ENCODE measurements around the gene HOXD4.

The HOXD4 gene

GRCh38 chr2:176105078-176105729 lies 46.1 kb upstream of the HOXD4 start:
- H3K4me3 ChIP-seq (ENCODE audit: low read depth, low read length): no peak overlapping the region
- no peak for DNase-seq (ENCODE audit: low read depth)
- TF ChIP-seq CTCF (IDR thresholded peaks at IDR 0.05; ENCODE audit: insufficient read depth, low read depth, low read length, missing control alignments): no peak

GRCh38 chr2:176105730-176106580 lies 45.4 kb upstream of the HOXD4 start:
- no peak for DNase-seq (ENCODE audit: low read depth)
- no peak overlapping the region for H3K4me3 ChIP-seq (ENCODE audit: low read depth, low read length)
- TF ChIP-seq CTCF (IDR thresholded peaks at IDR 0.05; ENCODE audit: insufficient read depth, low read depth, low read length, missing control alignments): no peak

- no peak for TF ChIP-seq CTCF (IDR thresholded peaks at IDR 0.05; ENCODE audit: insufficient read depth, low read depth, low read length, missing control alignments)
- H3K4me3 ChIP-seq (ENCODE audit: low read depth, low read length): no peak within 1 kb of the TSS
- no peak for DNase-seq (ENCODE audit: low read depth)
These were observed 44.5 kb upstream of the HOXD4 start, which contains the start of gene HOXD11 for GRCh38 chr2:176106581-176107539. Gene HOXD11 (plus strand): TSS chr2:176107280. CDS start chr2:176107356, 76 bp downstream.

- DNase-seq (ENCODE audit: low read depth): no peak
- no peak for TF ChIP-seq CTCF (IDR thresholded peaks at IDR 0.05; ENCODE audit: insufficient read depth, low read depth, low read length, missing control alignments)
- H3K4me3 ChIP-seq (ENCODE audit: low read depth, low read length): no peak overlapping the region
These were observed 43.6 kb upstream of the HOXD4 start for GRCh38 chr2:176107731-176108181.

- TF ChIP-seq CTCF (IDR thresholded peaks at IDR 0.05; ENCODE audit: insufficient read depth, low read depth, low read length, missing control alignments): no peak
- H3K4me3 ChIP-seq (ENCODE audit: low read depth, low read length): no peak overlapping the region
- no peak for DNase-seq (ENCODE audit: low read depth)
These were observed 42.0 kb upstream of the HOXD4 start for GRCh38 chr2:176109192-176109901.

- no peak overlapping the region for H3K4me3 ChIP-seq (ENCODE audit: low read depth, low read length)
- TF ChIP-seq CTCF (IDR thresholded peaks at IDR 0.05; ENCODE audit: insufficient read depth, low read depth, low read length, missing control alignments): no peak
- DNase-seq (ENCODE audit: low read depth): no peak
These were observed 41.4 kb upstream of the HOXD4 start for GRCh38 chr2:176109946-176110345.

Data from GM12865 (cell line).